HepG2 (cell line): Measurements from ENCODE around the gene ING5. TPM values are rescaled to one million over a fixed set of nuclear protein-coding genes. Genes with fewer than 3 reads are reported as not detected.

Experiments
- ARNTL ChIP-seq: sonication (generic); formaldehyde crosslinking; IDR thresholded peaks from 2 replicates; pipeline ENCODE4 v1.4.0; 2020; ENCODE audit warnings: mild to moderate bottlenecking, missing genetic modification reagents
- CHD2 ChIP-seq: IDR thresholded peaks from 2 replicates; pipeline ENCODE4 v1.6.1; 2011; ENCODE audit warnings: low read depth, low read length, improper control_type of control experiment
- DPF2 ChIP-seq: sonication (generic); formaldehyde crosslinking; IDR thresholded peaks from 2 replicates; pipeline ENCODE4 v1.4.0; 2020; ENCODE audit warnings: mild to moderate bottlenecking, low read depth, missing genetic modification reagents, borderline replicate concordance
- KLF11 ChIP-seq: IDR thresholded peaks from 2 replicates; pipeline ENCODE4 v1.6.1; 2016; ENCODE audit warnings: missing compliant biosample characterization
- TAF15 ChIP-seq: fragments of 200-400 bp; formaldehyde crosslinking; IDR thresholded peaks from one replicate; pipeline ENCODE4 v1.6.1; 2018; ENCODE audit warnings: mild to moderate bottlenecking, low read depth, low read length; ENCODE audit not compliant: poor library complexity, severe bottlenecking
- U2AF1 ChIP-seq: fragments of 200-400 bp; formaldehyde crosslinking; optimal IDR thresholded peaks from 2 replicates; pipeline ENCODE3; 2017; ENCODE audit warnings: mild to moderate bottlenecking, low read depth, low read length
- ZNF160 ChIP-seq: sonication (generic); formaldehyde crosslinking; IDR thresholded peaks from 2 replicates; pipeline ENCODE4 v1.8.0; 2022; ENCODE audit warnings: mild to moderate bottlenecking, inconsistent platforms, missing genetic modification reagents
- ZNF256 ChIP-seq: sonication (generic); formaldehyde crosslinking; conservative IDR thresholded peaks from 2 replicates; pipeline ENCODE4 v1.4.0; 2020; ENCODE audit warnings: missing genetic modification reagents
- ZNF367 ChIP-seq: sonication (generic); formaldehyde crosslinking; IDR thresholded peaks from 2 replicates; pipeline ENCODE4 v1.4.0; 2020; ENCODE audit warnings: missing genetic modification reagents, borderline replicate concordance
- ZNF629 ChIP-seq: sonication (generic); formaldehyde crosslinking; conservative IDR thresholded peaks from 2 replicates; pipeline ENCODE4 v1.5.0; 2020; ENCODE audit warnings: missing genetic modification reagents
- ZNF749 ChIP-seq: sonication (generic); formaldehyde crosslinking; IDR thresholded peaks from 2 replicates; pipeline ENCODE4 v1.8.0; 2022; ENCODE audit warnings: mild to moderate bottlenecking, missing genetic modification reagents, moderate library complexity, borderline replicate concordance
- ZNF850 ChIP-seq: sonication (generic); formaldehyde crosslinking; conservative IDR thresholded peaks from 2 replicates; pipeline ENCODE4 v1.9.0; 2021; ENCODE audit warnings: mild to moderate bottlenecking, missing genetic modification reagents
- polyA plus RNA-seq, 8 experiments: library from polyadenylated mRNA; depleted of rRNA in 3 of 8; stranded (reverse) in 7 of 8; unstranded in 1 of 8; fragments of >200 nt; fragmentation: Illumina TruSeq in 4 of 8; extraction: Trizol in 4 of 8; gene quantifications; 2 replicates each; pipeline versions ENCODE4 v1.2.1 to v1.2.3, GENCODE V29; 2011 to 2016; ENCODE audit warnings: low read depth in 4 of 8, missing spikeins in 1 of 8, mixed read lengths in 1 of 8; ENCODE audit not compliant: insufficient read depth in 1 of 8
- total RNA-seq, 5 experiments: library from RNA; depleted of rRNA; stranded (reverse); fragments of >200 nt; fragmentation: Illumina TruSeq; extraction: Trizol; gene quantifications; 2 replicates each; pipeline ENCODE4 v1.2.3, GENCODE V29; 2016; ENCODE audit warnings: low read depth in 1 of 5
- TF ChIP-seq, protein P1 (sequence below): sonication (generic); formaldehyde crosslinking; IDR thresholded peaks from 2 replicates; pipeline ENCODE4 v1.8.1; 2023; ENCODE audit warnings: missing genetic modification reagents, mild to moderate bottlenecking, borderline replicate concordance
- TF ChIP-seq, protein P2 (sequence below): sonication (generic); formaldehyde crosslinking; IDR thresholded peaks from 2 replicates; pipeline ENCODE4 v1.4.0; 2020; ENCODE audit warnings: missing genetic modification reagents
- TF ChIP-seq, protein P3 (sequence below): sonication (generic); formaldehyde crosslinking; IDR thresholded peaks from 2 replicates; pipeline ENCODE4 v1.8.1; 2023; ENCODE audit warnings: missing genetic modification reagents, inconsistent platforms, borderline replicate concordance
- TF ChIP-seq, protein P4 (sequence below): IDR thresholded peaks from 2 replicates; pipeline ENCODE4 v1.6.1; 2018; ENCODE audit warnings: missing genetic modification reagents, mild to moderate bottlenecking, missing compliant biosample characterization
- TF ChIP-seq, protein P5 (sequence below): sonication (generic); formaldehyde crosslinking; IDR thresholded peaks from 2 replicates; pipeline ENCODE4 v1.4.0; 2020; ENCODE audit warnings: mild to moderate bottlenecking, missing genetic modification reagents
- TF ChIP-seq, protein P6 (sequence below): sonication (generic); formaldehyde crosslinking; IDR thresholded peaks from 2 replicates; pipeline ENCODE4 v1.4.0; 2020; ENCODE audit warnings: missing genetic modification reagents

Gene ING5
- total and polyA plus RNA-seq, 2 of the 13 experiments (the other 11 are each of a cell fraction or from before 2014, with no cell fraction given), result 61.9 to 71.9 TPM

DNA sequence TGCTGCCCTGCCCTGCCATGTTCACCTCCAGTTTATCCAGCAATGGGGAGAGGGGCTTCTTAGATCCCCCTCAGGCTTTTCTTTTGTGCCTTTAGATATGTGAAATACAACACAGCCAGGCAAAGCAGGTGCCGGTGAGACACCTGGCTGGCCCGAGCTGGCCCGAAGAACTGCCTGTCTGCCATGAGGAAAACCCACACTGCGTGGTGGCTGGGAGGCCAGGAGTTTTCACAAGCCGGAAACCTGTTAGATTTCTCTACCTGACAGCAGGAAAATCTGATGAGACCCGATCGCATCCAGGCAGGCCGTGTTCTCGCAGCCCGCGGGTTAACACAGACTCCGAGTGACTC lies 69.1 kb downstream of the ING5 start (continued):
- TF ChIP-seq, protein P1, sequence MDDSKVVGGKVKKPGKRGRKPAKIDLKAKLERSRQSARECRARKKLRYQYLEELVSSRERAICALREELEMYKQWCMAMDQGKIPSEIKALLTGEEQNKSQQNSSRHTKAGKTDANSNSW (CRISPR knock-in tag), result peak; percentile 27; the same call in 1 of the 2 replicates
- TF ChIP-seq, protein P2, sequence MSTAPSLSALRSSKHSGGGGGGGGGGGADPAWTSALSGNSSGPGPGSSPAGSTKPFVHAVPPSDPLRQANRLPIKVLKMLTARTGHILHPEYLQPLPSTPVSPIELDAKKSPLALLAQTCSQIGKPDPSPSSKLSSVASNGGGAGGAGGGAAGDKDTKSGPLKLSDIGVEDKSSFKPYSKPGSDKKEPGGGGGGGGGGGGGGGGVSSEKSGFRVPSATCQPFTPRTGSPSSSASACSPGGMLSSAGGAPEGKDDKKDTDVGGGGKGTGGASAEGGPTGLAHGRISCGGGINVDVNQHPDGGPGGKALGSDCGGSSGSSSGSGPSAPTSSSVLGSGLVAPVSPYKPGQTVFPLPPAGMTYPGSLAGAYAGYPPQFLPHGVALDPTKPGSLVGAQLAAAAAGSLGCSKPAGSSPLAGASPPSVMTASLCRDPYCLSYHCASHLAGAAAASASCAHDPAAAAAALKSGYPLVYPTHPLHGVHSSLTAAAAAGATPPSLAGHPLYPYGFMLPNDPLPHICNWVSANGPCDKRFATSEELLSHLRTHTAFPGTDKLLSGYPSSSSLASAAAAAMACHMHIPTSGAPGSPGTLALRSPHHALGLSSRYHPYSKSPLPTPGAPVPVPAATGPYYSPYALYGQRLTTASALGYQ, result 0 out of 2 replicates have a peak, but pooled peaks have one; percentile 19
- no peak for TF ChIP-seq ZNF367 (CRISPR knock-in tag)
- no peak; the same call in 1 of the 2 replicates for TF ChIP-seq ZNF629 (CRISPR knock-in tag)
- TF ChIP-seq KLF11 (CRISPR knock-in tag), result no peak
- TF ChIP-seq TAF15, result no peak
- TF ChIP-seq DPF2 (CRISPR knock-in tag), result no peak
- TF ChIP-seq, protein P3, sequence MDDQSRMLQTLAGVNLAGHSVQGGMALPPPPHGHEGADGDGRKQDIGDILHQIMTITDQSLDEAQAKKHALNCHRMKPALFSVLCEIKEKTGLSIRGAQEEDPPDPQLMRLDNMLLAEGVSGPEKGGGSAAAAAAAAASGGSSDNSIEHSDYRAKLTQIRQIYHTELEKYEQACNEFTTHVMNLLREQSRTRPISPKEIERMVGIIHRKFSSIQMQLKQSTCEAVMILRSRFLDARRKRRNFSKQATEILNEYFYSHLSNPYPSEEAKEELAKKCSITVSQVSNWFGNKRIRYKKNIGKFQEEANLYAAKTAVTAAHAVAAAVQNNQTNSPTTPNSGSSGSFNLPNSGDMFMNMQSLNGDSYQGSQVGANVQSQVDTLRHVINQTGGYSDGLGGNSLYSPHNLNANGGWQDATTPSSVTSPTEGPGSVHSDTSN (CRISPR knock-in tag), result 0 out of 2 replicates have a peak, but pooled peaks have one; percentile 50
- TF ChIP-seq CHD2, result 0 out of 2 replicates have a peak, but pooled peaks have one; percentile 11
- TF ChIP-seq ZNF160 (CRISPR knock-in tag), result peak; percentile 86
- 0 out of 2 replicates have a peak, but pooled peaks have one; percentile 20 for TF ChIP-seq ZNF749 (CRISPR knock-in tag)
- TF ChIP-seq, protein P4, sequence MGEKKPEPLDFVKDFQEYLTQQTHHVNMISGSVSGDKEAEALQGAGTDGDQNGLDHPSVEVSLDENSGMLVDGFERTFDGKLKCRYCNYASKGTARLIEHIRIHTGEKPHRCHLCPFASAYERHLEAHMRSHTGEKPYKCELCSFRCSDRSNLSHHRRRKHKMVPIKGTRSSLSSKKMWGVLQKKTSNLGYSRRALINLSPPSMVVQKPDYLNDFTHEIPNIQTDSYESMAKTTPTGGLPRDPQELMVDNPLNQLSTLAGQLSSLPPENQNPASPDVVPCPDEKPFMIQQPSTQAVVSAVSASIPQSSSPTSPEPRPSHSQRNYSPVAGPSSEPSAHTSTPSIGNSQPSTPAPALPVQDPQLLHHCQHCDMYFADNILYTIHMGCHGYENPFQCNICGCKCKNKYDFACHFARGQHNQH (CRISPR knock-in tag), result no peak
- TF ChIP-seq, protein P5, sequence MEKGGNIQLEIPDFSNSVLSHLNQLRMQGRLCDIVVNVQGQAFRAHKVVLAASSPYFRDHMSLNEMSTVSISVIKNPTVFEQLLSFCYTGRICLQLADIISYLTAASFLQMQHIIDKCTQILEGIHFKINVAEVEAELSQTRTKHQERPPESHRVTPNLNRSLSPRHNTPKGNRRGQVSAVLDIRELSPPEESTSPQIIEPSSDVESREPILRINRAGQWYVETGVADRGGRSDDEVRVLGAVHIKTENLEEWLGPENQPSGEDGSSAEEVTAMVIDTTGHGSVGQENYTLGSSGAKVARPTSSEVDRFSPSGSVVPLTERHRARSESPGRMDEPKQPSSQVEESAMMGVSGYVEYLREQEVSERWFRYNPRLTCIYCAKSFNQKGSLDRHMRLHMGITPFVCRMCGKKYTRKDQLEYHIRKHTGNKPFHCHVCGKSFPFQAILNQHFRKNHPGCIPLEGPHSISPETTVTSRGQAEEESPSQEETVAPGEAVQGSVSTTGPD (CRISPR knock-in tag), result no peak
- TF ChIP-seq, protein P6, sequence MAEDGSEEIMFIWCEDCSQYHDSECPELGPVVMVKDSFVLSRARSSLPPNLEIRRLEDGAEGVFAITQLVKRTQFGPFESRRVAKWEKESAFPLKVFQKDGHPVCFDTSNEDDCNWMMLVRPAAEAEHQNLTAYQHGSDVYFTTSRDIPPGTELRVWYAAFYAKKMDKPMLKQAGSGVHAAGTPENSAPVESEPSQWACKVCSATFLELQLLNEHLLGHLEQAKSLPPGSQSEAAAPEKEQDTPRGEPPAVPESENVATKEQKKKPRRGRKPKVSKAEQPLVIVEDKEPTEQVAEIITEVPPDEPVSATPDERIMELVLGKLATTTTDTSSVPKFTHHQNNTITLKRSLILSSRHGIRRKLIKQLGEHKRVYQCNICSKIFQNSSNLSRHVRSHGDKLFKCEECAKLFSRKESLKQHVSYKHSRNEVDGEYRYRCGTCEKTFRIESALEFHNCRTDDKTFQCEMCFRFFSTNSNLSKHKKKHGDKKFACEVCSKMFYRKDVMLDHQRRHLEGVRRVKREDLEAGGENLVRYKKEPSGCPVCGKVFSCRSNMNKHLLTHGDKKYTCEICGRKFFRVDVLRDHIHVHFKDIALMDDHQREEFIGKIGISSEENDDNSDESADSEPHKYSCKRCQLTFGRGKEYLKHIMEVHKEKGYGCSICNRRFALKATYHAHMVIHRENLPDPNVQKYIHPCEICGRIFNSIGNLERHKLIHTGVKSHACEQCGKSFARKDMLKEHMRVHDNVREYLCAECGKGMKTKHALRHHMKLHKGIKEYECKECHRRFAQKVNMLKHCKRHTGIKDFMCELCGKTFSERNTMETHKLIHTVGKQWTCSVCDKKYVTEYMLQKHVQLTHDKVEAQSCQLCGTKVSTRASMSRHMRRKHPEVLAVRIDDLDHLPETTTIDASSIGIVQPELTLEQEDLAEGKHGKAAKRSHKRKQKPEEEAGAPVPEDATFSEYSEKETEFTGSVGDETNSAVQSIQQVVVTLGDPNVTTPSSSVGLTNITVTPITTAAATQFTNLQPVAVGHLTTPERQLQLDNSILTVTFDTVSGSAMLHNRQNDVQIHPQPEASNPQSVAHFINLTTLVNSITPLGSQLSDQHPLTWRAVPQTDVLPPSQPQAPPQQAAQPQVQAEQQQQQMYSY (CRISPR knock-in tag), result 0 out of 2 replicates have a peak, but pooled peaks have one; percentile 3
- no peak for TF ChIP-seq ARNTL
- 0 out of 2 replicates have a peak, but pooled peaks have one; percentile 15 for TF ChIP-seq ZNF850 (CRISPR knock-in tag)
- no peak for TF ChIP-seq U2AF1
- no peak for TF ChIP-seq ZNF256 (CRISPR knock-in tag)
